ENCODE results near the gene RRAGB.

Gene RRAGB

GRCh38 chrX:55796496-55796895 lies 78.9 kb downstream of the RRAGB start:
- Histone ChIP-seq H3K27ac (no peak overlapping the region), H3K4me3 (ENCODE audit: low read depth, low read length) (no peak overlapping the region), H3K36me3 (replicated peaks) (no peaks in the 10 kb centered on the region), H3K27me3 (replicated peaks) (no peaks in the 10 kb centered on the region)
- DNase-seq, result no peak
- TF ChIP-seq, protein P1, sequence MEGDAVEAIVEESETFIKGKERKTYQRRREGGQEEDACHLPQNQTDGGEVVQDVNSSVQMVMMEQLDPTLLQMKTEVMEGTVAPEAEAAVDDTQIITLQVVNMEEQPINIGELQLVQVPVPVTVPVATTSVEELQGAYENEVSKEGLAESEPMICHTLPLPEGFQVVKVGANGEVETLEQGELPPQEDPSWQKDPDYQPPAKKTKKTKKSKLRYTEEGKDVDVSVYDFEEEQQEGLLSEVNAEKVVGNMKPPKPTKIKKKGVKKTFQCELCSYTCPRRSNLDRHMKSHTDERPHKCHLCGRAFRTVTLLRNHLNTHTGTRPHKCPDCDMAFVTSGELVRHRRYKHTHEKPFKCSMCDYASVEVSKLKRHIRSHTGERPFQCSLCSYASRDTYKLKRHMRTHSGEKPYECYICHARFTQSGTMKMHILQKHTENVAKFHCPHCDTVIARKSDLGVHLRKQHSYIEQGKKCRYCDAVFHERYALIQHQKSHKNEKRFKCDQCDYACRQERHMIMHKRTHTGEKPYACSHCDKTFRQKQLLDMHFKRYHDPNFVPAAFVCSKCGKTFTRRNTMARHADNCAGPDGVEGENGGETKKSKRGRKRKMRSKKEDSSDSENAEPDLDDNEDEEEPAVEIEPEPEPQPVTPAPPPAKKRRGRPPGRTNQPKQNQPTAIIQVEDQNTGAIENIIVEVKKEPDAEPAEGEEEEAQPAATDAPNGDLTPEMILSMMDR (IDR thresholded peaks at IDR 0.05; ENCODE audit: low read depth, low read length, missing control alignments), result no peak
- in situ Hi-C loops (cut with HindIII; ENCODE audit: low pct_ligation_motif_present, low sequenced_read_pairs), result no loop called here

DNA sequence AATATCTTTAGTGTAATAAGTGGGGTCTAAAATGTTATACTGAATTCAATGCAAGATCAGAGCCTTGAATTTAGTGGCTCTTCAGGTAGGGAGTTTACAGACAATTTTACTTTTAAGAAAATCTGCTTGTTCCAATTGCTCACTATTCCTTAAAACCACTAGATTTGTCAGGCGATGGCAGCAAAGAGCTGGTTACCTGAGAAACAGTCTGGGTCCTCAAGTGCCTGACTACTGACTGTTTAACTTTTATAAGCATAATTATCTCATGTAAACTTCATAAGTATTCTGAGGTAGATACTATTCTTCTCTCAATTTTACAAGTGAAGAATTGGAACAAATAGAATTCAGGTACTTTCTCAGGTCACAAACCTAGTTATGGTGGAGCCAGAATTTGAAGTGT lies 84.3 kb downstream of the RRAGB start:
- Histone ChIP-seq H3K27me3 (replicated peaks) (no peaks in the 10 kb centered on the region), H3K27ac (no peak overlapping the region), H3K36me3 (replicated peaks) (no peaks in the 10 kb centered on the region), H3K4me3 (ENCODE audit: low read depth, low read length) (no peak overlapping the region)
- DNase-seq, result no peak
- in situ Hi-C loops (cut with HindIII; ENCODE audit: low pct_ligation_motif_present, low sequenced_read_pairs), result no loop called here
- TF ChIP-seq, protein P1 (IDR thresholded peaks at IDR 0.05; ENCODE audit: low read depth, low read length, missing control alignments), result no peak
